HUES64 (cell line): ENCODE results near the gene CELSR2.

ENCODE experiments used
- H3K27ac ChIP-seq: 2 replicates; pipeline ENCODE4 v1.7.0; 2013; ENCODE audit warnings: low read depth, low read length, inconsistent platforms
- H3K27me3 ChIP-seq: 2 replicates; pipeline ENCODE4 v1.6.1; 2013; ENCODE audit warnings: mild to moderate bottlenecking, low read length; ENCODE audit not compliant: insufficient read depth
- H3K36me3 ChIP-seq: 2 replicates; pipeline ENCODE4 v1.6.1; 2013; ENCODE audit warnings: mild to moderate bottlenecking, low read length; ENCODE audit not compliant: insufficient read depth
- H3K4me1 ChIP-seq: 2 replicates; pipeline ENCODE4 v1.6.1; 2013; ENCODE audit warnings: mild to moderate bottlenecking, low read length, moderate library complexity; ENCODE audit not compliant: insufficient read depth
- H3K4me3 ChIP-seq: 2 replicates; pipeline ENCODE4 v1.5.1; 2013; ENCODE audit warnings: mild to moderate bottlenecking, low read length, moderate library complexity
- H3K9ac ChIP-seq: 2 replicates; pipeline ENCODE4 v1.6.1; 2013; ENCODE audit warnings: mild to moderate bottlenecking, low read depth, low read length
- H3K9me3 ChIP-seq: 2 replicates; pipeline ENCODE4 v1.6.1; 2013; ENCODE audit warnings: low read depth, low read length; ENCODE audit not compliant: insufficient read depth
- WGBS: fragments of 150-250, 120-280 bp; methylation state at CpG from one replicate; pipeline ENCODE4 v1.1.7; 2013; ENCODE audit warnings: missing lambda C conversion rate; 5-methylcytosine and 5-hydroxymethylcytosine counted together

The CELSR2 gene

DNA sequence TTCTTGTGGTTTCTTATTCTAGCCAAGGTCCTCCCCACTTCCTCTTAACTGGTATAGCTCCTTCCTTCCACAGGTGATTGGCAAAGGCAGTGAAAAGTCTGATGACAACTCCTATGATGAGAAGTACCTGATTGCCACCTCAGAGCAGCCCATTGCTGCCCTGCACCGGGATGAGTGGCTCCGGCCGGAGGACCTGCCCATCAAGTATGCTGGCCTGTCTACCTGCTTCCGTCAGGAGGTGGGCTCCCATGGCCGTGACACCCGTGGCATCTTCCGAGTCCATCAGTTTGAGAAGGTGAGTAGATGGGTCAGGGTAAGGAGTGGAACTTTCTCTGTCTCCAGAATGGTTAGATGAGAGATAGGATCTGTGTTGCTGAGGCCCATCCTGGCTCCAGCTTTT lies 14.2 kb upstream of the CELSR2 start:
- 97% methylated on average over 7 of the region's 7 CpGs for WGBS
- peaks cover 77% of the 10 kb centered on the region for H3K36me3 ChIP-seq

GRCh38 chr1:109237512-109237911 lies 11.8 kb upstream of the CELSR2 start:
- peak overlapping the region; percentile 59 for H3K27ac ChIP-seq
- H3K27me3 ChIP-seq, result no peaks in the 10 kb centered on the region
- no peak overlapping the region for H3K4me3 ChIP-seq
- 87% methylated on average over 3 of the region's 3 CpGs for WGBS
- peaks cover 58% of the 10 kb centered on the region for H3K36me3 ChIP-seq
- H3K9me3 ChIP-seq, result no peaks in the 10 kb centered on the region
- no peak overlapping the region for H3K9ac ChIP-seq
- H3K4me1 ChIP-seq, result peaks cover 28% of the 10 kb centered on the region

More for the DNA sequence above, 14.2 kb upstream of the CELSR2 start:
- Histone ChIP-seq H3K4me1 (peaks cover 35% of the 10 kb centered on the region), H3K27me3 (no peaks in the 10 kb centered on the region), H3K9ac (no peak overlapping the region), H3K27ac (no peak overlapping the region), H3K9me3 (no peaks in the 10 kb centered on the region), H3K4me3 (no peak overlapping the region)

DNA sequence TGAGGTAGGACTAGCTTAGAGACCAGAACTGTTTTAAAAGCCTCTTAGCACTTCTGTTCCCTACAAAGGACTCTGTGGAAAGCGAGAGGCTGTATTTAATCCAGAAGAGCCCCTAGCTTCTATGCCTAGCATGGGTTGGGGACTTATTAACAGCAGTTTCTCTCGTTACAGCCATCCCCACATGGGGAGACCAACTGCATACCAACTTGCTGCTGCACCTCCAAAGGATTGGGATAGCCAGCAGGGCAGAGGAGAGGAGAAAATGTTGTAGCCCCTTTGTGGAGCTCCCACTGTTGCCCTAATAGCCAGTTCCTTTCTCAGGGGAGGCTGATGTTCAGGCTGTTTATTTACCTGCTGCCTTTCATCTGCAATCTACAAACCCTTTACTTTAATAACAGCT lies 11.0 kb upstream of the CELSR2 start:
- WGBS, result 85% methylated on average over 2 of the region's 2 CpGs
- Histone ChIP-seq H3K4me1 (peaks cover 28% of the 10 kb centered on the region), H3K9me3 (no peaks in the 10 kb centered on the region), H3K27ac (no peak overlapping the region), H3K4me3 (no peak overlapping the region), H3K9ac (no peak overlapping the region), H3K36me3 (peaks cover 49% of the 10 kb centered on the region), H3K27me3 (no peaks in the 10 kb centered on the region)

DNA sequence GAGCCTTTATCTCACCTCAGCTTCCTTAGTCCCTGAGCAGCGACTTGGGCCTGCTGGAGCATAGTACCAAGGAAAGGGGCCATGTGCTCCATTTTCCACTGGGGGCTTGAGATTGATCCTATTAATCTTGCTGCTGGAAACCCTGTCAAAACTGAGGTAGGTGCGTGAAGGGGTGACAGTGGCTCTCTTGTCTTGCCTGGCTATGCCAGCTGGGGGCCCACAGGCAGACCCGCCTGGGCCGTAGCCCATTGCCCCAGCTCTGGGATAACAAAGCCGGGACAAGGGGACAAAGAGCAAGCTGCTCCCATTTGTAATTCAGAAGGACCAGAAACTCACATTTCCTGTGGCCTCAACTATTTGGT lies 10.3 kb upstream of the CELSR2 start:
- Histone ChIP-seq H3K27me3 (no peaks in the 10 kb centered on the region), H3K9me3 (no peaks in the 10 kb centered on the region), H3K4me1 (peaks cover 28% of the 10 kb centered on the region), H3K9ac (no peak overlapping the region), H3K36me3 (peaks cover 48% of the 10 kb centered on the region), H3K27ac (no peak overlapping the region; the same call in 1 of the 2 replicates), H3K4me3 (no peak overlapping the region)
- WGBS, result 86% methylated on average over 5 of the region's 5 CpGs

GRCh38 chr1:109239409-109240068 lies 9.8 kb upstream of the CELSR2 start:
- Histone ChIP-seq H3K27ac (peak overlapping the region; percentile 6; the same call in 1 of the 2 replicates), H3K27me3 (no peaks in the 10 kb centered on the region), H3K36me3 (peaks cover 43% of the 10 kb centered on the region), H3K4me1 (peaks cover 28% of the 10 kb centered on the region), H3K9me3 (no peaks in the 10 kb centered on the region), H3K9ac (no peak overlapping the region), H3K4me3 (no peak overlapping the region)
- 63% methylated on average over 6 of the region's 6 CpGs for WGBS

DNA sequence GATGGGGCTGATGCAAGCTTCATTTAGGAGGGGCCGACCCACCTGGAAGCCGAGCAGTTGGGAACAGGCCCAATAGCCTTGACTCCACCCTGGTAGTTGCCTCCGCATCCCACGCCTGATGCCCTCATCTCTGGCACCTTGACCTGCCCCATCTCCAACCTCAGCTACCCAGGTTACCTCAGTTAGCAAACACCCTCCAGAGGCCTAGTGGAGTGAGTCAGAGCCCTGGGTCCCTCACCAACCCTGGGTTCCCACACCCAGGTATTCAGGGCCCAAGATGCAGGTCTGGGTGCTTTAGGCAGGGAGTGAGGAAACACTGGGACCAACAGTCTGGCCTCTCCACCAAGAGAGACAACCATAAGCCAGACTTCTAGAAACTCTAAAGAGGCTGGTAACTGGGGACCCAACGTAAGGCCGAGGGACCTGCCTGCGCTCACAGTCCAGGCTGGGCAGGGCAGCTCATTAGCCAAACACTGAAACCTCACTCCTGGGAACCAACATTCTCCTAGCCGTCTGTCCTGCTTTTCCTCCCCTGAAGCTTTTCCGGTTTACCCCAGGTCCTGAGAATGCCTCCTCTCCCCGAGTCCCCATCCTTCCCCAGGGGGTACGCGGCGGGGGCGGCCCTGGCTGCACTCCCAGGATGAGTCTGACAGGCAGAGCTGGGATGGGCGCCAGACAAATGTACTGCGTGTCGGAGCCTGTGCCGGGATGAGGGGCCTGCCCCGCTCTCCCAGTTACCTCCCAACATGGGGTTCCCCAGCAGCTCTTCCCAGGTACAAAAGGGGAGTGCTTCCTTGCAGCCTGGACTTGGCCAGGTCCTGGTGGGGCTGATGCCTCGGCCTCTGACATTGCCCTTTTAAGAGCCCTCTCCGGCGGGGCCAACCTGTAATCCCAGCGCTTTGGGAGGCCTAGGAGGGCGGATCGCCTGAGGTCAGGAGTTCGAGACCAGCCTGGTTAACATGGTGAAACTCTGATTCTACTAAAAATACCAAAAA lies 8.9 kb upstream of the CELSR2 start:
- Histone ChIP-seq H3K27ac (no peak overlapping the region), H3K36me3 (peaks cover 36% of the 10 kb centered on the region), H3K4me1 (peaks cover 28% of the 10 kb centered on the region), H3K9me3 (no peaks in the 10 kb centered on the region), H3K4me3 (peak overlapping the region; percentile 33), H3K9ac (peak overlapping the region; percentile 23), H3K27me3 (no peaks in the 10 kb centered on the region)
- 65% methylated on average over 26 of the region's 26 CpGs for WGBS

GRCh38 chr1:109241344-109241743 lies 8.0 kb upstream of the CELSR2 start:
- H3K4me3 ChIP-seq, result no peak overlapping the region
- H3K27me3 ChIP-seq, result no peaks in the 10 kb centered on the region
- H3K27ac ChIP-seq, result no peak overlapping the region
- H3K36me3 ChIP-seq, result peaks cover 27% of the 10 kb centered on the region
- no peaks in the 10 kb centered on the region for H3K9me3 ChIP-seq
- no peak overlapping the region for H3K9ac ChIP-seq
- WGBS, result 54% methylated on average over 6 of the region's 6 CpGs
- peaks cover 28% of the 10 kb centered on the region for H3K4me1 ChIP-seq

- no peak overlapping the region for H3K4me3 ChIP-seq
- no peaks in the 10 kb centered on the region for H3K9me3 ChIP-seq
- peaks cover 21% of the 10 kb centered on the region for H3K36me3 ChIP-seq
- H3K27me3 ChIP-seq, result no peaks in the 10 kb centered on the region
- H3K27ac ChIP-seq, result no peak overlapping the region
- H3K9ac ChIP-seq, result no peak overlapping the region
- 69% methylated on average over 8 of the region's 8 CpGs for WGBS
- peaks cover 27% of the 10 kb centered on the region for H3K4me1 ChIP-seq
Measured at GRCh38 chr1:109241841-109242345, 7.4 kb upstream of the CELSR2 start.

DNA sequence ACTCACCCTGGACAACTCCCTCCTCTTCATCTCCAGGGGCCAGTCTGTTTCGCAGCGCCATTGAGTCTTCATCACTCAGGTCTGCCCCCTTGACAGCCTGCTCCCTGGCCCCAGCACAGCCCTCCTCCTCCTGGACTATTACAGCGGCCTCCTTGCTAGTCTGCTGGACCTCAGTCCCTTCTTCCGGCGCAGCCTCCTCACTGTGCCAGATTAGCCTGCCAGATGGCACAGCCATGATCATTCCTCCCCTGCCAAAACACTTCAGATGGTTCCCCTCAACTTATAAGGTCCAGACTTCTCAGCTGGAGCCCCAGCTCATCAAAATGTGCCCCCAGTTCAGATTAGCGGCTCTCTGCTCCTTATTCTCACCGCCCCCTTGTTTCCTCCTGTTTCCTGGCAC lies 7.0 kb upstream of the CELSR2 start:
- H3K9me3 ChIP-seq, result no peaks in the 10 kb centered on the region
- no peak overlapping the region for H3K9ac ChIP-seq
- no peak overlapping the region for H3K4me3 ChIP-seq
- H3K4me1 ChIP-seq, result peaks cover 23% of the 10 kb centered on the region
- H3K27ac ChIP-seq, result no peak overlapping the region
- H3K36me3 ChIP-seq, result peaks cover 16% of the 10 kb centered on the region
- H3K27me3 ChIP-seq, result no peaks in the 10 kb centered on the region
- 89% methylated on average over 7 of the region's 7 CpGs for WGBS

DNA sequence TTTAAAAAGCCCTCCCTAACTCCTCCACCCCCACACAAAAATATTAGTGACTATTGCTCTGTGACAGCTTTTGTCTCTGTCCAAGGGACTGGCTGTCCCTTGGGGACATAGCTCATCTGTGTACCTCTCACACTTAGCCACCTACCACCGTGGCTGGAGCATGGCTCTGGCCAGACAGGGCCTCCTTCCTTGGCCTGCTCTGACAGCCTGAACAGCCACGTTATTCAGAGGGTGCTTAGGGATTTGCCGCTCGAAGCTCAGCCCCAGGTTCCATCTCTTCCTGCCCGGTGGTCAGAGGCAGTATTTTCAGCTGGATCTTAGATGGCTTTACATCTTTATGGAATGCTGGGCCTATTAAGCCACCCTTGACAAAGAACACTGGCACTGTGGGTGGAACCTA lies 6.1 kb upstream of the CELSR2 start:
- Histone ChIP-seq H3K27ac (no peak overlapping the region), H3K4me1 (peaks cover 23% of the 10 kb centered on the region), H3K4me3 (no peak overlapping the region), H3K9ac (no peak overlapping the region), H3K27me3 (peaks cover 3% of the 10 kb centered on the region; the same call in 1 of the 2 replicates), H3K9me3 (no peaks in the 10 kb centered on the region), H3K36me3 (peaks cover 8% of the 10 kb centered on the region)
- WGBS, result 78% methylated on average over 5 of the region's 5 CpGs
